H1 (cell line): ENCODE data around the gene LRRN1. TPM values are rescaled to one million over a fixed set of nuclear protein-coding genes. Genes with fewer than 3 reads are reported as not detected.

Source experiments
- CTCF ChIA-PET: fragments of 300-600 bp; sonication (Branson Sonifier 250); formaldehyde crosslinking; loops from one replicate; lab custom pipeline; 2021; ENCODE audit not compliant: partially characterized antibody; lab: Charles Lee
- POLR2A ChIA-PET: fragments of 300-600 bp; sonication (Branson Sonifier 250); formaldehyde crosslinking; loops from one replicate; lab custom pipeline; 2021; ENCODE audit warnings: inconsistent platforms; ENCODE audit not compliant: partially characterized antibody; lab: Charles Lee
- DNase-seq, 2 experiments: peaks; one replicate each; pipeline versions ENCODE4 v3.0.0 to v3.0.0-alpha.2; 2010 to 2022; ENCODE audit warnings: low spot score in 2 of 2, low read depth in 1 of 2, mixed read lengths in 1 of 2
- FAIRE-seq: peaks from 2 replicates; lab custom pipeline; 2011; peaks lifted over from hg19 to GRCh38; lab: Jason Lieb, UNC
- H2AFZ ChIP-seq: 2 replicates; pipeline ENCODE4 v1.8.1; 2012; ENCODE audit warnings: low read length, inconsistent platforms
- H2AK5ac ChIP-seq: 2 replicates; pipeline ENCODE4 v1.6.1; 2013; ENCODE audit warnings: low read depth, low read length
- H2BK120ac ChIP-seq: replicated peaks from 2 replicates; pipeline ENCODE3; 2013; ENCODE audit warnings: low read depth, low read length, inconsistent platforms
- H2BK12ac ChIP-seq: 2 replicates; pipeline ENCODE4 v1.6.1; 2013; ENCODE audit warnings: low read depth, low read length
- H2BK15ac ChIP-seq: 2 replicates; pipeline ENCODE4 v1.6.1; 2013; ENCODE audit warnings: low read length
- H2BK20ac ChIP-seq: 2 replicates; pipeline ENCODE4 v1.6.1; 2013; ENCODE audit warnings: low read length
- H2BK5ac ChIP-seq: 2 replicates; pipeline ENCODE4 v1.6.1; 2013; ENCODE audit warnings: low read depth, low read length
- H3K14ac ChIP-seq: 2 replicates; pipeline ENCODE4 v1.6.1; 2013; ENCODE audit warnings: inconsistent platforms; ENCODE audit not compliant: insufficient read length
- H3K18ac ChIP-seq: 2 replicates; pipeline ENCODE4 v1.6.1; 2013; ENCODE audit warnings: low read length; ENCODE audit errors: extremely low read depth
- H3K23ac ChIP-seq: 2 replicates; pipeline ENCODE4 v1.6.1; 2013; ENCODE audit warnings: inconsistent platforms; ENCODE audit not compliant: insufficient read length
- H3K23me2 ChIP-seq: 2 replicates; pipeline ENCODE4 v1.6.1; 2013; ENCODE audit warnings: low read depth, low read length
- H3K27ac ChIP-seq: 2 replicates; pipeline ENCODE4 v1.6.1; 2011; ENCODE audit warnings: low read depth, low read length, inconsistent platforms
- H3K27me3 ChIP-seq, 4 experiments: replicated peaks in 1 of 4; 1 replicate in 1 of 4; 2 replicates in 3 of 4; pipeline versions ENCODE4 v1.6.1 to v1.8.1; 2011 to 2013; ENCODE audit warnings: low read length in 3 of 4, mild to moderate bottlenecking in 3 of 4, inconsistent platforms in 2 of 4, mixed read lengths in 2 of 4, moderate library complexity in 1 of 4; ENCODE audit not compliant: control insufficient read depth in 3 of 4, insufficient read depth in 3 of 4; ENCODE audit errors: extremely low read depth in 1 of 4
- H3K36me3 ChIP-seq, 4 experiments: 2 replicates each; pipeline versions ENCODE4 v1.6.1 to v1.8.1; 2011 to 2013; ENCODE audit warnings: mild to moderate bottlenecking in 4 of 4, low read length in 3 of 4, moderate library complexity in 2 of 4, control low read depth in 1 of 4, inconsistent platforms in 1 of 4; ENCODE audit not compliant: insufficient read depth in 4 of 4, control insufficient read depth in 2 of 4
- H3K4ac ChIP-seq: replicated peaks from 2 replicates; pipeline ENCODE3; 2013; ENCODE audit warnings: low read length, low read depth, mixed read lengths, inconsistent platforms; ENCODE audit not compliant: insufficient read length
- H3K4me1 ChIP-seq, 4 experiments: replicated peaks in 1 of 4; 1 replicate in 1 of 4; 2 replicates in 3 of 4; pipeline versions ENCODE4 v1.6.1 to v1.8.1; 2011 to 2013; ENCODE audit warnings: low read length in 3 of 4, inconsistent platforms in 2 of 4, mixed read lengths in 1 of 4; ENCODE audit not compliant: insufficient read depth in 4 of 4, control insufficient read depth in 3 of 4
- H3K4me2 ChIP-seq, 2 experiments: 2 replicates each; pipeline versions ENCODE4 v1.6.1 to v1.8.1; 2011 to 2013; ENCODE audit warnings: low read depth in 2 of 2, low read length in 2 of 2, control low read depth in 1 of 2, inconsistent platforms in 1 of 2, mild to moderate bottlenecking in 1 of 2; ENCODE audit not compliant: insufficient read depth in 1 of 2
- H3K4me3 ChIP-seq, 4 experiments: fragments of 200-600, 300-600 bp in 1 of 4; sonication (generic), shearing (Covaris generic), sonication (Bioruptor Twin) in 1 of 4; 2 replicates each; pipeline versions ENCODE4 v1.5.1 to v1.8.1; 2011 to 2016; ENCODE audit warnings: low read length in 4 of 4, low read depth in 3 of 4, control low read depth in 2 of 4, inconsistent platforms in 2 of 4, mild to moderate bottlenecking in 2 of 4, mixed read lengths in 1 of 4, moderate library complexity in 1 of 4; ENCODE audit not compliant: insufficient read depth in 2 of 4; ENCODE audit errors: extremely low read depth in 1 of 4
- H3K56ac ChIP-seq: replicated peaks from 2 replicates; pipeline ENCODE3; 2013; ENCODE audit warnings: low read depth, mild to moderate bottlenecking, mixed read lengths, low read length, inconsistent platforms; ENCODE audit not compliant: insufficient read length
- H3K79me1 ChIP-seq: 2 replicates; pipeline ENCODE4 v1.6.1; 2013; ENCODE audit warnings: low read depth, low read length, control low read depth
- H3K79me2 ChIP-seq, 2 experiments: 2 replicates each; pipeline versions ENCODE4 v1.6.1 to v1.8.1; 2012 to 2013; ENCODE audit warnings: low read length in 2 of 2, mild to moderate bottlenecking in 2 of 2, inconsistent platforms in 1 of 2; ENCODE audit not compliant: insufficient read depth in 2 of 2, control insufficient read depth in 1 of 2
- H3K9ac ChIP-seq, 4 experiments: replicated peaks in 1 of 4; 1 replicate in 1 of 4; 2 replicates in 3 of 4; pipeline versions ENCODE4 v1.6.1 to v1.8.1; 2011 to 2013; ENCODE audit warnings: low read depth in 3 of 4, low read length in 3 of 4, control low read depth in 2 of 4, mild to moderate bottlenecking in 2 of 4, moderate library complexity in 2 of 4, inconsistent platforms in 1 of 4; ENCODE audit errors: extremely low read depth in 1 of 4
- H3K9me3 ChIP-seq, 2 experiments: 2 replicates each; pipeline versions ENCODE4 v1.6.1 to v1.8.1; 2012 to 2013; ENCODE audit warnings: mild to moderate bottlenecking in 2 of 2, moderate library complexity in 2 of 2, control low read depth in 1 of 2, inconsistent platforms in 1 of 2, low read depth in 1 of 2, low read length in 1 of 2, mixed read lengths in 1 of 2; ENCODE audit not compliant: insufficient read depth in 2 of 2
- H4K20me1 ChIP-seq, 2 experiments: replicated peaks in 1 of 2; 2 replicates each; pipeline versions ENCODE3 to v1.8.1; 2011 to 2013; ENCODE audit warnings: inconsistent platforms in 2 of 2, low read length in 2 of 2, mild to moderate bottlenecking in 1 of 2; ENCODE audit not compliant: insufficient read depth in 2 of 2, control insufficient read depth in 1 of 2
- H4K5ac ChIP-seq: 2 replicates; pipeline ENCODE4 v1.6.1; 2013; ENCODE audit warnings: low read length, low read depth, mixed read lengths, inconsistent platforms; ENCODE audit not compliant: insufficient read length
- H4K8ac ChIP-seq: 2 replicates; pipeline ENCODE4 v1.8.0; 2013; ENCODE audit warnings: mild to moderate bottlenecking, moderate library complexity, low read length, inconsistent platforms; ENCODE audit not compliant: insufficient read depth; ENCODE audit errors: extremely low read depth
- H4K91ac ChIP-seq: replicated peaks from 2 replicates; pipeline ENCODE3; 2013; ENCODE audit warnings: low read length, mixed read lengths, inconsistent platforms; ENCODE audit not compliant: insufficient read length
- CBX5 ChIP-seq: fragments of 300-800, 300-1000 bp; sonication (generic); IDR thresholded peaks from 2 replicates; pipeline ENCODE4 v1.7.1; 2016; ENCODE audit warnings: antibody characterized with exemption, low read length, low read depth
- CHD1 ChIP-seq: IDR thresholded peaks from 2 replicates; pipeline ENCODE4 v1.6.1; 2012; ENCODE audit warnings: low read depth, low read length, improper control_type of control experiment
- EP300 ChIP-seq, 2 experiments: IDR thresholded peaks; 1 replicate in 1 of 2; 2 replicates in 1 of 2; pipeline ENCODE4 v1.6.1; 2011 to 2012; ENCODE audit warnings: low read depth in 2 of 2, low read length in 2 of 2, mild to moderate bottlenecking in 2 of 2, borderline replicate concordance in 1 of 2, inconsistent platforms in 1 of 2, moderate library complexity in 1 of 2
- JUND ChIP-seq: IDR thresholded peaks from 2 replicates; pipeline ENCODE4 v1.6.1; 2011; ENCODE audit warnings: mild to moderate bottlenecking, improper control_type of control experiment, low read length
- MAFK ChIP-seq: IDR thresholded peaks from 2 replicates; pipeline ENCODE4 v1.6.1; 2012; ENCODE audit warnings: low read depth, mild to moderate bottlenecking, improper control_type of control experiment, low read length
- NANOG ChIP-seq: IDR thresholded peaks from 2 replicates; pipeline ENCODE4 v1.6.1; 2011; ENCODE audit warnings: low read length, low read depth, mild to moderate bottlenecking, inconsistent platforms; ENCODE audit not compliant: insufficient read depth, poor library complexity, severe bottlenecking
- POLR2A ChIP-seq, 2 experiments: IDR thresholded peaks; 1 replicate in 1 of 2; 2 replicates in 1 of 2; pipeline ENCODE4 v1.6.1; 2011; ENCODE audit warnings: low read depth in 2 of 2, low read length in 2 of 2, mild to moderate bottlenecking in 2 of 2; ENCODE audit errors: control extremely low read depth in 1 of 2
- SAP30 ChIP-seq: fragments of 300-600 bp; sonication (generic); IDR thresholded peaks from 2 replicates; pipeline ENCODE4 v1.7.1; 2012; ENCODE audit warnings: low read length, moderate library complexity, mild to moderate bottlenecking, inconsistent platforms; ENCODE audit not compliant: insufficient read depth, insufficient replicate concordance
- SIRT6 ChIP-seq: IDR thresholded peaks from one replicate; pipeline ENCODE4 v1.7.1; 2012; ENCODE audit warnings: low read length, inconsistent platforms
- SUZ12 ChIP-seq: fragments of 200-600 bp; sonication (generic); IDR thresholded peaks from 2 replicates; pipeline ENCODE4 v1.6.1; 2012; ENCODE audit warnings: mild to moderate bottlenecking, inconsistent platforms, low read length, moderate library complexity, mixed read lengths
- TCF12 ChIP-seq: IDR thresholded peaks from 2 replicates; pipeline ENCODE4 v1.6.1; 2011; ENCODE audit warnings: low read depth, mild to moderate bottlenecking, low read length
- WGBS, 2 experiments: shearing (Covaris generic) in 1 of 2; methylation state at CpG; one replicate each; pipeline versions ENCODE4 v1.1.6 to v1.1.7; 2013 to 2015; ENCODE audit warnings: low lambda C conversion rate in 2 of 2, mixed read lengths in 2 of 2, inconsistent platforms in 1 of 2, low coverage in 1 of 2, missing lambda C conversion rate in 1 of 2; ENCODE audit not compliant: insufficient replicate concordance in 2 of 2, insufficient coverage in 1 of 2, insufficient read length in 1 of 2; ENCODE audit errors: extremely low coverage in 1 of 2, missing lambda C conversion rate in 1 of 2; 5-methylcytosine and 5-hydroxymethylcytosine counted together
- polyA plus RNA-seq, 7 experiments: library from polyadenylated mRNA; depleted of rRNA in 3 of 7; stranded (reverse) in 5 of 7; unstranded in 2 of 7; fragments of >200 nt in 5 of 7; fragments of 200-250 nt in 2 of 7; gene quantifications; 1 replicate in 5 of 7; 2 replicates in 1 of 7; 4 replicates in 1 of 7; pipeline versions ENCODE4 v1.2.1 to v1.2.3, GENCODE V29; 2011 to 2013; ENCODE audit warnings: missing spikeins in 2 of 7, mixed read lengths in 2 of 7
- total RNA-seq: library from RNA; stranded (reverse); fragmentation: NEBNext Ultra II Directional; extraction: Animal tissue kit (Norgen Biotek cat#: 25700); gene quantifications from 2 replicates; pipeline ENCODE4 v1.2.1, GENCODE V29; 2021

LRRN1 gene
- total and polyA plus RNA-seq, 2 of the 8 experiments (the other 6 are each of a cell fraction or from before 2014, with no cell fraction given), result 159 to 199 TPM

GRCh38 chr3:3847994-3848922 is 49.0 kb downstream of the LRRN1 start:
- H3K9ac ChIP-seq, result no peak overlapping the region
- H3K56ac ChIP-seq, result no peak overlapping the region
- no peak overlapping the region for H4K8ac ChIP-seq
- ChIA-PET POLR2A (interaction anchor here (0.7 to 2.3 kb wide), 4 partner anchors 11 to 47 kb away, joined by 3 to 10 read pairs (median 4); no protein-coding TSS in a partner anchor), CTCF (interaction anchor here (1.2 to 2.1 kb wide), 2 partner anchors 150 to 244 kb away, joined by 4 read pairs; no protein-coding TSS in a partner anchor)
- H3K4me1 ChIP-seq, result peaks cover 0 to 15% (median 9%) of the 10 kb centered on the region in 4 experiments; a peak in 4 of 7 replicates
- H3K79me2 ChIP-seq, result peaks cover 0 to 44% of the 10 kb centered on the region in 2 experiments; a peak in 3 of 4 replicates
- no peak overlapping the region for H2AK5ac ChIP-seq
- H3K23me2 ChIP-seq, result no peaks in the 10 kb centered on the region
- H2BK20ac ChIP-seq, result no peak overlapping the region
- WGBS, 2 experiments, result 83% methylated on average over 8 of the region's 8 CpGs; no CpG with 5 or more reads in 1 of the 2 experiments
- peaks cover 8 to 60% (median 33%) of the 10 kb centered on the region in 4 experiments for H3K36me3 ChIP-seq
- no peak overlapping the region for H3K4me3 ChIP-seq
- H4K91ac ChIP-seq, result no peak overlapping the region
- H2BK12ac ChIP-seq, result no peak overlapping the region
- no peak overlapping the region for H2BK15ac ChIP-seq
- H4K20me1 ChIP-seq, result peaks cover 31 to 43% of the 10 kb centered on the region in 2 experiments
- H3K4me2 ChIP-seq, result no peak overlapping the region
- H3K14ac ChIP-seq, result no peak overlapping the region
- H3K4ac ChIP-seq, result no peak overlapping the region
- H2BK5ac ChIP-seq, result no peak overlapping the region
- no peaks in the 10 kb centered on the region for H3K27me3 ChIP-seq
- no peak for FAIRE-seq
- no peak for DNase-seq
- no peak overlapping the region for H3K23ac ChIP-seq
- no peaks in the 10 kb centered on the region for H3K9me3 ChIP-seq
- H2BK120ac ChIP-seq, result no peak overlapping the region
- H3K27ac ChIP-seq, result no peak overlapping the region
- no peak overlapping the region for H3K18ac ChIP-seq
- peaks cover 11% of the 10 kb centered on the region for H3K79me1 ChIP-seq
- no peak overlapping the region for H4K5ac ChIP-seq
- H2AFZ ChIP-seq, result no peak overlapping the region
- TF ChIP-seq NANOG (no peak), JUND (no peak), SIRT6 (no peak), SUZ12 (no peak), MAFK (no peak), SAP30 (no peak), POLR2A (IDR thresholded peaks at IDR 0.05; ENCODE audit: control extremely low read depth in 1 of 2, low read depth in 2 of 2, low read length in 2 of 2) (no peak), TCF12 (no peak), CBX5 (no peak), EP300 (IDR thresholded peaks at IDR 0.05; ENCODE audit: borderline replicate concordance in 1 of 2, low read depth in 2 of 2, low read length in 2 of 2) (no peak), CHD1 (no peak)
